Measurements from ENCODE around the gene USP38.

The USP38 gene

DNA sequence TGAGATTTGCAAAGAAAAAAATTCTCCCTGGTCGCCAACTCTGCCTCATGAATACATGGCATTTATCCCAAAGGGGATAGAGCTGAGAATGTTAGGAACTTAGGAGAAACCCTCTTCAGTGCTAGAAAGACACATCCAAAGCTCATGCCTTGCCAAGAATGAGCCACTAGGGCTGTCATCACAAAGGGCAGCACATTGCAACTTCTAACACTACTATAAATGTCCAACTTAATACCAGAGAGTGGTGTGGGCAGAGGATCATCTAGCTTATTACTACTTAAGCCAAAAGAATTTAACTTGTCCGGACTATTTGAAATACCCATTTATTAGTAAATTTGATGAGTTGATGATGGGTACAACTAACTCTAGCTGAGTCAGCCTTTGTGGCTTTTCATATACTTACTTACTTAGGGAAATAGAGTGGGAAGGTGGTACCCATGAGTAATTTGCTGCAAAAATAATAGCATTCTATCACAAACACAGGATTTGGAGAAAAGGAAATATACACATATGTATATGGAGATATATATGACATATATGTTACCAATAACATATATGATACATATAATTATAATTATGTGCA, 85.6 kb downstream of the USP38 start:
- DNase-seq = no peak

Measured in SW 1271 (cell line).